Uterus (tissue), 2 donors: ENCODE data around the gene MAPK10.

Experiments
- CTCF ChIP-seq, 4 experiments: fragments of 200-600 bp in 2 of 4; fragments of 450-650 bp in 2 of 4; sonication (generic) in 2 of 4; IDR thresholded peaks; one replicate each; pipeline ENCODE4 v1.5.1; 2016 to 2019; ENCODE audit warnings: antibody characterized with exemption in 4 of 4, mild to moderate bottlenecking in 2 of 4, moderate library complexity in 1 of 4
- POLR2A ChIP-seq, 2 donors: fragments of 450-650 bp; IDR thresholded peaks; one replicate each; pipeline ENCODE4 v1.6.1; 2016; ENCODE audit warnings: antibody characterized with exemption in 2 of 2, mild to moderate bottlenecking in 1 of 2, moderate library complexity in 1 of 2

- TF ChIP-seq CTCF (IDR thresholded peaks at IDR 0.05) (peak; percentile 42 to 70 (median 58)), POLR2A (IDR thresholded peaks at IDR 0.05) (no peak)
Observed at GRCh38 chr4:86043755-86044592, 315.9 kb downstream of the MAPK10 start.
